A673 (cell line): Measurements from ENCODE around the gene SAMD4B. TPM values are rescaled to one million over a fixed set of nuclear protein-coding genes. Genes with fewer than 3 reads are reported as not detected.

Experiments used
- BruUV-seq: library from RNA; stranded (reverse); fragments of 400-500 nt; replicated peaks from 2 replicates; lab custom pipeline; 2021; lab: Mats Ljungman, UMichigan
- CTCF ChIA-PET: fragments of 300-600 bp; sonication (Branson Sonifier 250); formaldehyde crosslinking; loops from one replicate; lab custom pipeline; 2022; ENCODE audit warnings: antibody characterized with exemption; lab: Charles Lee
- POLR2A ChIA-PET: fragments of 300-600 bp; sonication (Branson Sonifier 250); formaldehyde crosslinking; loops from one replicate; lab custom pipeline; 2022; ENCODE audit warnings: antibody characterized with exemption; ENCODE audit not compliant: low non-redundant PET; lab: Charles Lee
- DNase-seq: peaks from one replicate; pipeline ENCODE4 v3.0.0-alpha.2; 2015; ENCODE audit warnings: low spot score
- H3K27ac ChIP-seq: fragments of 200-600 bp; sonication (generic); 2 replicates; pipeline ENCODE4 v1.5.1; 2016; ENCODE audit warnings: mixed run types, low read depth, mild to moderate bottlenecking, mixed read lengths, antibody characterized with exemption, low read length; ENCODE audit not compliant: poor library complexity, severe bottlenecking
- H3K27me3 ChIP-seq: fragments of 200-600 bp; sonication (generic); replicated peaks from 2 replicates; pipeline ENCODE4 v1.6.1; 2017; ENCODE audit warnings: mixed run types, low read depth, mild to moderate bottlenecking, mixed read lengths, antibody characterized with exemption, low read length; ENCODE audit not compliant: insufficient read depth, poor library complexity
- H3K36me3 ChIP-seq: fragments of 200-600 bp; sonication (generic); 2 replicates; pipeline ENCODE4 v1.6.1; 2016; ENCODE audit warnings: mixed run types, mild to moderate bottlenecking, mixed read lengths, antibody characterized with exemption, low read length; ENCODE audit not compliant: insufficient read depth, poor library complexity, severe bottlenecking
- H3K4me1 ChIP-seq: fragments of 200-600 bp; sonication (generic); 2 replicates; pipeline ENCODE4 v1.6.1; 2017; ENCODE audit warnings: mixed run types, mild to moderate bottlenecking, mixed read lengths, antibody characterized with exemption, low read length; ENCODE audit not compliant: insufficient read depth, poor library complexity, severe bottlenecking
- H3K4me3 ChIP-seq: fragments of 200-600 bp; sonication (generic); 2 replicates; pipeline ENCODE4 v1.5.1; 2016; ENCODE audit warnings: low read depth, mixed run types, mild to moderate bottlenecking, mixed read lengths, low read length; ENCODE audit not compliant: poor library complexity, severe bottlenecking
- H3K9me3 ChIP-seq: fragments of 200-600 bp; sonication (generic); 2 replicates; pipeline ENCODE4 v1.6.1; 2016; ENCODE audit warnings: mixed run types, low read depth, mild to moderate bottlenecking, mixed read lengths, antibody characterized with exemption, low read length; ENCODE audit not compliant: poor library complexity, severe bottlenecking
- CTCF ChIP-seq: fragments of 300-800, 200-600 bp; sonication (generic); conservative IDR thresholded peaks from 2 replicates; pipeline ENCODE4 v1.5.1; 2017; ENCODE audit warnings: low read depth, mild to moderate bottlenecking, antibody characterized with exemption, low read length, moderate library complexity, mixed read lengths
- EZH2 ChIP-seq: fragments of 200-600 bp; sonication (generic); IDR thresholded peaks from 2 replicates; pipeline ENCODE4 v1.6.1; 2017; ENCODE audit warnings: borderline replicate concordance, low read depth, mild to moderate bottlenecking, mixed read lengths, antibody characterized with exemption, low read length; ENCODE audit not compliant: poor library complexity, severe bottlenecking
- intact Hi-C: fragments of 100-400 bp; cut with micrococcal nuclease; formaldehyde crosslinking; loops from one replicate; pipeline ENCODE4 v1.10.0; 2022; ENCODE audit not compliant: unreplicated experiment
- total RNA-seq: library from RNA; stranded (reverse); gene quantifications from 2 replicates; pipeline ENCODE4 v1.2.3, GENCODE V29; 2021

SAMD4B gene
- total RNA-seq, 1 experiment from 2014 or later, result 168 TPM

- ChIA-PET CTCF (no interaction called here), POLR2A (interaction anchor here (2.2 kb wide), 1 partner anchor 10 kb away, joined by 9 read pairs; the partner anchor contains the start of gene RPS16)
- Histone ChIP-seq H3K36me3 (peaks cover 16% of the 10 kb centered on the region), H3K4me3 (no peak overlapping the region), H3K27me3 (no peaks in the 10 kb centered on the region), H3K9me3 (no peaks in the 10 kb centered on the region), H3K4me1 (peaks cover 6% of the 10 kb centered on the region), H3K27ac (no peak overlapping the region)
- intact Hi-C loops, result no loop called here
- DNase-seq, result no peak
- TF ChIP-seq EZH2 (no peak), CTCF (no peak)
- no TSS peak for BruUV-seq
Measured at GRCh38 chr19:39425744-39426143, 83.5 kb downstream of the SAMD4B start.

GRCh38 chr19:39426170-39426569 is 83.9 kb downstream of the SAMD4B start:
- TF ChIP-seq EZH2, result no peak
- no peak for TF ChIP-seq CTCF
- DNase-seq, result no peak
- H3K36me3 ChIP-seq, result peaks cover 17% of the 10 kb centered on the region
- POLR2A ChIA-PET, result interaction anchor here (2.2 kb wide), 1 partner anchor 9 kb away, joined by 9 read pairs; the partner anchor contains the start of gene RPS16
- H3K4me3 ChIP-seq, result no peak overlapping the region
- no peak overlapping the region for H3K27ac ChIP-seq
- BruUV-seq, result TSS peak; percentile 2
- peaks cover 6% of the 10 kb centered on the region for H3K4me1 ChIP-seq
- H3K27me3 ChIP-seq, result no peaks in the 10 kb centered on the region
- intact Hi-C loops, result no loop called here
- CTCF ChIA-PET, result no interaction called here
- no peaks in the 10 kb centered on the region for H3K9me3 ChIP-seq

GRCh38 chr19:39427707-39428106 is 85.5 kb downstream of the SAMD4B start:
- Histone ChIP-seq H3K36me3 (peaks cover 21% of the 10 kb centered on the region), H3K4me1 (peaks cover 6% of the 10 kb centered on the region), H3K27me3 (no peaks in the 10 kb centered on the region), H3K9me3 (no peaks in the 10 kb centered on the region), H3K27ac (no peak overlapping the region), H3K4me3 (no peak overlapping the region)
- intact Hi-C loops, result no loop called here
- no TSS peak for BruUV-seq
- CTCF ChIA-PET, result interaction anchor here (0.6 kb wide), 1 partner anchor 537 kb away, joined by 8 read pairs; no protein-coding TSS in a partner anchor
- no peak for TF ChIP-seq EZH2
- no peak for DNase-seq
- POLR2A ChIA-PET, result interaction anchor here (0.6 to 2.2 kb wide), 2 partner anchors 8 to 80 kb away, joined by 3 to 9 read pairs; partner anchors contain the start of gene RPS16
